GM19238 (cell line): ENCODE results near the gene AP2B1.

Experiments
- DNase-seq: peaks from one replicate; pipeline ENCODE4 v3.0.0; 2011; ENCODE audit warnings: low spot score; ENCODE audit not compliant: insufficient read length

The AP2B1 gene

GRCh38 chr17:35769895-35770486, 182.9 kb downstream of the AP2B1 start:
- DNase-seq, result no peak

DNA sequence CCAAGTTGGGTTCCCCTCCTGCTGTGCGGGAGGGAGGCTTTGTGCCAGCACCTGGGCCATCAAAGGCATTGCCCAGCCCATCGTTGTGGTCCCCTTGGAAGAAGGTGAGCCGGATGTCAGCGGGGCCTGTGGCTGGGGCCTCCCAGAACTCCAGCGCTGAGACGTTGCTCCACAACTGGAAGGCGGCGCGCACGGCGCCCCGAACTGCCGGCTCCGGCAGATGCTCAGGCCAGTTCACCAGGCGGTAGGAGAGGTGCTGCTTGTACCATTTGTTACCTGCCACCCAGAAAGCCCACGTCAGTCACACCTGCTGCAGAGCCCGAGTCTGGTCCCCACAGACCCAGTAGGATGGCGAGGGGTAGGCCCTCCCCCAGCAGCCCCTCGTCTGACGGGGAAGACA, 186.0 kb downstream of the AP2B1 start:
- no peak for DNase-seq

- DNase-seq, result no peak
These were observed 186.7 kb downstream of the AP2B1 start for GRCh38 chr17:35773679-35774425.

DNA sequence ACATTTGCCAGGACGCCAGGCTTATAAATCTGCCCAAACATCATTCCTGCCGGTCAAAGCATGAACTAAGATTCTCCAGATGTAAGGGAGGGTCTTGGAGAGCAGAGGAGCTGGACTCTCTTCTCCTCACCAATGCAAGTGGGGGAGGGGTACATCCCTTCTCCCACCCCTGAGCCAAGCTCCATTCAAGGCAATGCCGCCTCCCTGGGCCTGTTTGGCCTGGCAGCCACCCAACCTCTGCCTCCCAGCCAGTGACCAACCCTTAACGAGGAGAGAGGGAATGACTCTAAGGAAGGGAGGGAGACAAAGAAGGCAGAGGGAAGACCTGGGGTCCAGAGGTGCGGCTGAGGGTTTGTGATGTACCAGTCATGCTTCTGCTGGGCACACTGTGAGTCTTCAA, 187.4 kb downstream of the AP2B1 start:
- no peak for DNase-seq

DNA sequence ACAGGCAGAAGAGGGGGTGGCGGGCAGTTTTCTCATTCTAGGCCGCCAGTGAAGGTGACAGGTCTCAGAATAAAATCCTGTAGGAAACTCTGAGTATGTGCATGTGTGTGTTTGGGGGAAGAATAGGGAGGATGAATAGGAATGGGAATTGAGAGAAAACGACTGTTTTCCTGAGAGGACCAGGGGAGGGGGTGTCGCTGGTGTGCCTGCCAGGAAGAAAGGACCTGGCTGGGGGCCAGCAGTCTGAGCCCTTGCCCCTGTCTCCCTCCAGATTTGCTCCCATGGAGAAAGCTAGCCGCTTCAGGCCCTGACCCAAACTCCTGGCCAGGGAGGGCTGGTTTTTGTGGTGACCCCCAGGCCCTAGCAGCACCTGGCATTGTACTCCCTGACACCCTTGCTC, 187.9 kb downstream of the AP2B1 start:
- DNase-seq, result no peak

DNA sequence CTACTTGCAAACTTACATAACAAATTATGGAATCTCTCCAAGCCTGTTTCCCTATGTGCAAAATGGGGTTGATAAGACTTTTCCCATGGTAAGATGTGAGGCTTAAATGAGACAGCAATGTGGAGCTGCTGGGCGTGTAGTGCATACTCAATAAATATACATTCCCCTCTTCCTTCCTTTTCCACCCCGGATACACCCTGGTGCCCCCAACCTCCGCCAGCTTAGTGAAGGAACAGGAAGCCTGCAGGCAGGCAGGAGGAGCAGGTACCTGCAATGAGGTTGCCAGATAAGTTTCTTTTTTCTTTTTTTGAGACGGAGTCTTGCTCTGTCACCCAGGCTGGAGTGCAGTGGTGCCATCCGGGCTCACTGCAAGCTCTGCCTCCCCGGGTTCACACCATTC, 188.5 kb downstream of the AP2B1 start:
- no peak for DNase-seq
